Suprapubic skin (tissue), 3 donors: ENCODE measurements around the gene SRGAP1.

ENCODE experiments used
- EP300 ChIP-seq: sonication (generic); formaldehyde crosslinking; IDR thresholded peaks from one replicate; pipeline ENCODE4 v1.6.1; 2017; ENCODE audit warnings: antibody characterized with exemption
- TF ChIP-seq, protein P1 (sequence below), 2 donors: fragments of 200-600 bp in 1 of 2; fragments of 450-650 bp in 1 of 2; sonication (generic) in 1 of 2; IDR thresholded peaks; one replicate each; pipeline ENCODE4 v1.5.1; 2016 to 2019; ENCODE audit warnings: antibody characterized with exemption in 2 of 2, mild to moderate bottlenecking in 1 of 2, moderate library complexity in 1 of 2

DNA sequence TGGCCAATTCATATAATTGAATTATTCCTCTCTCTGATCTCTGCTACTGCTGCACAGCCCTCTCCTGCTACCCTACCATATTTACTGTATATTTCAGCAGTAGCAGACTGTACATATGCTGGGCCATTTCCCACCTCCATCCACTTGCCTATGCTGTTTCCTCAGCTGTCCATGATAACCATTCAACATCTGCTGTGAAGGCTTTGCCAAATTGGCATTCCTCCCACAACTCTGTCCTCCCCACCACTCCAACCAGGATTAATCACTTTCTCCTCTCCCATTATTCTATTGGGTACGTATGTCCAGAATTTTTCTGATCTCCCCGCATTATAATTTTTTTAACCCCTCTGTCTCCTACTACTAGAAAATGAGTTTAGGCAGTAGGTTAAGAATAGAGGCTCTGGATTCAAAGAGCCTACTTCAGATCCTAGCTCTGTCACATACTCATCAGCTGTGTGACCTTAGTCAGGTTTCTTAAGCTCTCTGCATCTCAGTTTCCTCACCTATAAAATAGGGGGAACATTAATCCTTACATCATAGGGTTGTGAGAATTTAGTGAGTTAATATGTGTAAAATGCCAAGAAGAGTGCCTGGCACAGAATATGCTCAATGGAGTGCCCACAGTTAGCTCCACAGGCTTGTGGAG is 254.3 kb downstream of the SRGAP1 start:
- no peak for TF ChIP-seq EP300
- TF ChIP-seq, protein P1, sequence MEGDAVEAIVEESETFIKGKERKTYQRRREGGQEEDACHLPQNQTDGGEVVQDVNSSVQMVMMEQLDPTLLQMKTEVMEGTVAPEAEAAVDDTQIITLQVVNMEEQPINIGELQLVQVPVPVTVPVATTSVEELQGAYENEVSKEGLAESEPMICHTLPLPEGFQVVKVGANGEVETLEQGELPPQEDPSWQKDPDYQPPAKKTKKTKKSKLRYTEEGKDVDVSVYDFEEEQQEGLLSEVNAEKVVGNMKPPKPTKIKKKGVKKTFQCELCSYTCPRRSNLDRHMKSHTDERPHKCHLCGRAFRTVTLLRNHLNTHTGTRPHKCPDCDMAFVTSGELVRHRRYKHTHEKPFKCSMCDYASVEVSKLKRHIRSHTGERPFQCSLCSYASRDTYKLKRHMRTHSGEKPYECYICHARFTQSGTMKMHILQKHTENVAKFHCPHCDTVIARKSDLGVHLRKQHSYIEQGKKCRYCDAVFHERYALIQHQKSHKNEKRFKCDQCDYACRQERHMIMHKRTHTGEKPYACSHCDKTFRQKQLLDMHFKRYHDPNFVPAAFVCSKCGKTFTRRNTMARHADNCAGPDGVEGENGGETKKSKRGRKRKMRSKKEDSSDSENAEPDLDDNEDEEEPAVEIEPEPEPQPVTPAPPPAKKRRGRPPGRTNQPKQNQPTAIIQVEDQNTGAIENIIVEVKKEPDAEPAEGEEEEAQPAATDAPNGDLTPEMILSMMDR (IDR thresholded peaks at IDR 0.05): no peak
